OCI-LY7 (cell line): ENCODE data around the gene TRIM67. TPM values are rescaled to one million over a fixed set of nuclear protein-coding genes. Genes with fewer than 3 reads are reported as not detected.

ENCODE experiments used
- BruUV-seq: library from RNA; stranded (reverse); fragments of 400-500 nt; replicated peaks from 2 replicates; lab custom pipeline; 2021; lab: Mats Ljungman, UMichigan
- CTCF ChIA-PET: fragments of 300-600 bp; sonication (Branson Sonifier 250); formaldehyde crosslinking; loops from one replicate; lab custom pipeline; 2022; ENCODE audit warnings: antibody characterized with exemption; ENCODE audit not compliant: unreplicated experiment; lab: Charles Lee
- POLR2A ChIA-PET: fragments of 300-600 bp; sonication (Branson Sonifier 250); formaldehyde crosslinking; loops from one replicate; lab custom pipeline; 2022; ENCODE audit warnings: antibody characterized with exemption; lab: Charles Lee
- DNase-seq: peaks from one replicate; pipeline ENCODE4 v3.0.0-alpha.2; 2015; ENCODE audit warnings: low spot score
- H2AFZ ChIP-seq: fragments of 200-600 bp; sonication (generic), shearing (Covaris generic); 2 replicates; pipeline ENCODE4 v1.6.1; 2014; ENCODE audit warnings: mild to moderate bottlenecking, antibody characterized with exemption, low read length, moderate library complexity
- H3K27ac ChIP-seq: fragments of 200-600 bp; sonication (generic); 2 replicates; pipeline ENCODE4 v1.5.1; 2014; ENCODE audit warnings: mixed run types, low read depth, mild to moderate bottlenecking, moderate library complexity, low read length, inconsistent platforms; ENCODE audit not compliant: poor library complexity, severe bottlenecking
- H3K36me3 ChIP-seq: fragments of 200-600 bp; sonication (generic); 2 replicates; pipeline ENCODE4 v1.6.1; 2014; ENCODE audit warnings: mild to moderate bottlenecking, antibody characterized with exemption, low read length, moderate library complexity, mixed read lengths; ENCODE audit not compliant: insufficient read depth
- H3K4me1 ChIP-seq: fragments of 200-600 bp; sonication (generic); 2 replicates; pipeline ENCODE4 v1.5.1; 2014; ENCODE audit warnings: mild to moderate bottlenecking, low read length; ENCODE audit not compliant: insufficient read depth, poor library complexity, severe bottlenecking
- H3K4me2 ChIP-seq: fragments of 200-600 bp; sonication (generic); 2 replicates; pipeline ENCODE4 v1.6.1; 2014; ENCODE audit warnings: mild to moderate bottlenecking, low read length
- H3K4me3 ChIP-seq: fragments of 200-600 bp; sonication (generic); 2 replicates; pipeline ENCODE4 v1.5.1; 2014; ENCODE audit warnings: mild to moderate bottlenecking, low read depth, low read length; ENCODE audit not compliant: poor library complexity, severe bottlenecking
- H3K79me2 ChIP-seq: fragments of 200-600 bp; sonication (generic); 2 replicates; pipeline ENCODE4 v1.6.1; 2016; ENCODE audit warnings: low read depth, mild to moderate bottlenecking, low read length, moderate library complexity, mixed read lengths; ENCODE audit not compliant: insufficient read depth
- H3K9me2 ChIP-seq: fragments of 200-600 bp; sonication (generic); 2 replicates; pipeline ENCODE4 v1.6.1; 2016; ENCODE audit warnings: mild to moderate bottlenecking, low read length, mixed read lengths; ENCODE audit not compliant: insufficient read depth
- H3K9me3 ChIP-seq: fragments of 200-600 bp; sonication (generic); 2 replicates; pipeline ENCODE4 v1.6.1; 2014; ENCODE audit warnings: mild to moderate bottlenecking, mixed run types, low read length, mixed read lengths
- H4K20me1 ChIP-seq: fragments of 200-600 bp; sonication (generic); 2 replicates; pipeline ENCODE4 v1.6.1; 2014; ENCODE audit warnings: mild to moderate bottlenecking, antibody characterized with exemption, low read length, moderate library complexity, mixed read lengths; ENCODE audit not compliant: insufficient read depth
- CTCF ChIP-seq: fragments of 200-600 bp; sonication (generic); conservative IDR thresholded peaks from 2 replicates; pipeline ENCODE4 v1.5.1; 2014; ENCODE audit warnings: mild to moderate bottlenecking, antibody characterized with exemption, low read length, moderate library complexity, mixed read lengths
- EZH2phosphoT487 ChIP-seq: fragments of 200-600 bp; sonication (generic); IDR thresholded peaks from 2 replicates; pipeline ENCODE4 v1.6.1; 2018; ENCODE audit warnings: low read depth, borderline replicate concordance, mild to moderate bottlenecking, mixed run types, antibody characterized with exemption, low read length, moderate library complexity, mixed read lengths
- intact Hi-C: fragments of 100-400 bp; cut with micrococcal nuclease; formaldehyde crosslinking; loops from one replicate; pipeline ENCODE4 v1.10.0; 2022; ENCODE audit not compliant: unreplicated experiment
- total RNA-seq, 2 experiments: library from RNA; depleted of rRNA in 1 of 2; stranded (reverse); fragments of >200 nt in 1 of 2; shearing (Covaris generic) in 1 of 2; gene quantifications; 2 replicates each; pipeline ENCODE4 v1.2.3, GENCODE V29; 2014 to 2022

TRIM67 gene
- total RNA-seq, 2 experiments from 2014 or later, result 0.03 to 0.06 TPM

DNA sequence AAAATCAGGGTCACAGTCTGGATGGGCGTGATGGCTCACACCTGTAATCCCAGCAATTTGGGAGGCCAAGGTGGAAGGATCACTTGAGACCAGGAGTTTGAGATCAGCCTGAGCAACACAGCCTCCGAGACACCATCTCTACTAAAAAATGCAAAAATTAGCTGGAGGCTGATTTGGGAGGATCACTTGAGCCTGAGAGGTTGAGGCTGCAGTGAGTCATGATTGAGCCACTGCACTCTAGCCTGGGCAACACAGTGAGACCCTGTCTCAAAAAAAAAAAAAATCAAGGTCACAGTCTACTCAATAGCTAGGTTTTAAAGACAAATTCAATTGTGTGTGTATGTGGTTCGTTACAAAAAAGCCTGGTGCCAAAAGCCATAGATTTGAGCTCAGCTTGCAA, 34.4 kb downstream of the TRIM67 start:
- H3K79me2 ChIP-seq, result no peaks in the 10 kb centered on the region
- no peak overlapping the region for H3K27ac ChIP-seq
- ChIA-PET POLR2A (interaction anchor here (0.6 to 0.7 kb wide), 3 partner anchors 20 to 245 kb away, joined by 3 read pairs; no protein-coding TSS in a partner anchor), CTCF (no interaction called here)
- BruUV-seq, result no TSS peak
- no peaks in the 10 kb centered on the region for H3K9me2 ChIP-seq
- H3K4me1 ChIP-seq, result no peaks in the 10 kb centered on the region
- H2AFZ ChIP-seq, result no peak overlapping the region
- H4K20me1 ChIP-seq, result no peaks in the 10 kb centered on the region
- no peak overlapping the region for H3K4me3 ChIP-seq
- intact Hi-C loops, result no loop called here
- no peak for TF ChIP-seq CTCF
- TF ChIP-seq EZH2phosphoT487, result no peak
- no peaks in the 10 kb centered on the region for H3K9me3 ChIP-seq
- no peaks in the 10 kb centered on the region for H3K36me3 ChIP-seq
- DNase-seq, result no peak
- H3K4me2 ChIP-seq, result no peak overlapping the region

- Histone ChIP-seq H3K4me3 (no peak overlapping the region), H3K4me2 (no peak overlapping the region), H3K9me3 (no peaks in the 10 kb centered on the region), H3K36me3 (no peaks in the 10 kb centered on the region), H3K9me2 (no peaks in the 10 kb centered on the region), H3K79me2 (no peaks in the 10 kb centered on the region), H4K20me1 (no peaks in the 10 kb centered on the region), H3K4me1 (no peaks in the 10 kb centered on the region), H3K27ac (no peak overlapping the region), H2AFZ (no peak overlapping the region)
- intact Hi-C loops, result no loop called here
- ChIA-PET CTCF (no interaction called here), POLR2A (interaction anchor here (0.6 to 0.7 kb wide), 3 partner anchors 20 to 245 kb away, joined by 3 read pairs; no protein-coding TSS in a partner anchor)
- BruUV-seq, result no TSS peak
- no peak for TF ChIP-seq CTCF
- TF ChIP-seq EZH2phosphoT487, result no peak
- DNase-seq, result no peak
Observed at GRCh38 chr1:231196728-231197127, 34.9 kb downstream of the TRIM67 start.

- Histone ChIP-seq H3K4me3 (no peak overlapping the region), H3K27ac (no peak overlapping the region), H3K9me2 (no peaks in the 10 kb centered on the region), H2AFZ (no peak overlapping the region), H4K20me1 (no peaks in the 10 kb centered on the region), H3K4me2 (no peak overlapping the region), H3K36me3 (no peaks in the 10 kb centered on the region), H3K79me2 (no peaks in the 10 kb centered on the region), H3K4me1 (no peaks in the 10 kb centered on the region), H3K9me3 (no peaks in the 10 kb centered on the region)
- intact Hi-C loops, result no loop called here
- no peak for DNase-seq
- CTCF ChIA-PET, result no interaction called here
- POLR2A ChIA-PET, result interaction anchor here (0.6 kb wide), 1 partner anchor 158 kb away, joined by 8 read pairs; no protein-coding TSS in a partner anchor
- no peak for TF ChIP-seq EZH2phosphoT487
- no peak for TF ChIP-seq CTCF
- BruUV-seq, result no TSS peak
Observed at GRCh38 chr1:231199868-231200267, 38.0 kb downstream of the TRIM67 start.
